Measurements from ENCODE around the gene FBXO10. TPM values are rescaled to one million over a fixed set of nuclear protein-coding genes. Genes with fewer than 3 reads are reported as not detected.

Gene FBXO10
- total RNA-seq, 4 donors from 2014 or later: 6.6 to 17.5 (median 12.2) TPM

- WGBS, 2 donors: 85% methylated on average over 6 of the region's 6 CpGs
- intact Hi-C loops (cut with DNase I): no loop called here
- TF ChIP-seq CTCF (IDR thresholded peaks at IDR 0.05) (no peak), POLR2A (IDR thresholded peaks at IDR 0.05) (no peak)
- Histone ChIP-seq H3K27me3 (no peaks in the 10 kb centered on the region), H3K4me3 (replicated peaks in 1 of 3) (no peak overlapping the region), H3K4me1 (peaks cover 9 to 17% of the 10 kb centered on the region in 2 donors), H3K9me3 (no peaks in the 10 kb centered on the region), H3K27ac (peak overlapping the region in 1 of 3 donors; percentile 60), H3K36me3 (no peaks in the 10 kb centered on the region)
- no peak for DNase-seq
Measured at GRCh38 chr9:37593883-37594448, 17.8 kb upstream of the FBXO10 start.

GRCh38 chr9:37592108-37592951, 16.1 kb upstream of the FBXO10 start, which contains the start of gene TOMM5:
TSS of gene TOMM5 (minus strand) at chr9:37592597. CDS start at chr9:37592532, 65 bp downstream.
- TF ChIP-seq CTCF (IDR thresholded peaks at IDR 0.05) (peak in 1 of 6 experiments; percentile 2), POLR2A (IDR thresholded peaks at IDR 0.05) (peak in 1 of 2 donors; percentile 79)
- WGBS, 2 donors: 0% methylated on average over 28 to 52 of the region's 72 CpGs
- Histone ChIP-seq H3K9me3 (no peaks in the 10 kb centered on the region), H3K36me3 (peaks cover 0 to 7% of the 10 kb centered on the region in 2 donors), H3K4me3 (replicated peaks in 1 of 3) (peak within 1 kb of the TSS; percentile 11 to 88 (median 80)), H3K4me1 (peaks cover 9 to 17% of the 10 kb centered on the region in 2 donors), H3K27me3 (no peaks in the 10 kb centered on the region), H3K27ac (peak within 1 kb of the TSS; percentile 73 to 83 (median 81))
- intact Hi-C loops (cut with DNase I): no loop called here
- peak; percentile 92 to 95 for DNase-seq

- Histone ChIP-seq H3K27ac (no peak overlapping the region), H3K4me1 (peaks cover 9 to 15% of the 10 kb centered on the region in 2 donors), H3K27me3 (no peaks in the 10 kb centered on the region), H3K36me3 (peaks cover 8 to 22% of the 10 kb centered on the region in 2 donors), H3K4me3 (replicated peaks in 1 of 3) (no peak overlapping the region), H3K9me3 (no peaks in the 10 kb centered on the region)
- TF ChIP-seq POLR2A (IDR thresholded peaks at IDR 0.05) (no peak), CTCF (IDR thresholded peaks at IDR 0.05) (no peak)
- no peak for DNase-seq
- intact Hi-C loops (cut with DNase I): loop anchor here (10.0 kb wide), 1 partner anchor 67 kb away; the partner anchor contains the start of gene FRMPD1
- WGBS, 2 donors: 80 to 91% methylated on average over 4 of the region's 4 CpGs
Measured at GRCh38 chr9:37587521-37587920, 11.3 kb upstream of the FBXO10 start.

GRCh38 chr9:37583522-37584121, 7.4 kb upstream of the FBXO10 start:
- TF ChIP-seq CTCF (IDR thresholded peaks at IDR 0.05): no peak
- no peak for TF ChIP-seq POLR2A (IDR thresholded peaks at IDR 0.05)
- Histone ChIP-seq H3K4me3 (replicated peaks in 1 of 3) (no peak overlapping the region), H3K36me3 (peaks cover 8 to 22% of the 10 kb centered on the region in 2 donors), H3K27me3 (no peaks in the 10 kb centered on the region), H3K27ac (no peak overlapping the region), H3K4me1 (peaks cover 6 to 24% of the 10 kb centered on the region in 2 donors), H3K9me3 (no peaks in the 10 kb centered on the region)
- WGBS, 2 donors: 95 to 99% methylated on average over 3 of the region's 3 CpGs
- intact Hi-C loops (cut with DNase I): loop anchor here (10.0 kb wide), 1 partner anchor 71 kb away; the partner anchor contains the start of gene FRMPD1
- no peak for DNase-seq

Measured in thyroid gland (tissue), 4 donors.